H54 (cell line): Measurements from ENCODE around the gene FUT8.
A peak's percentile ranks its signal among the peaks of the same experiment; 100 is the strongest.

Experiments used
- DNase-seq: peaks from one replicate; pipeline ENCODE4 v3.0.0; 2011; ENCODE audit warnings: low spot score, mixed read lengths; ENCODE audit not compliant: insufficient read length
- FAIRE-seq: peaks from 3 replicates; lab custom pipeline; 2011; peaks lifted over from hg19 to GRCh38; lab: Jason Lieb, UNC
- POLR2A ChIP-seq: IDR thresholded peaks from 2 replicates; pipeline ENCODE4 v1.6.1; 2011; ENCODE audit warnings: low read depth, mild to moderate bottlenecking, low read length

Gene FUT8

GRCh38 chr14:65412032-65412846, at the start of gene FUT8:
Gene FUT8, plus strand, starts transcription at chr14:65412730. Its CDS starts 148,834 bp downstream, at chr14:65561564.
- TF ChIP-seq POLR2A = peak; percentile 80
- peak; percentile 94 for FAIRE-seq
- peak; percentile 84 for DNase-seq

GRCh38 chr14:65366802-65367565, 45.5 kb upstream of the FUT8 start:
- FAIRE-seq (no peak), DNase-seq (no peak)
- no peak for TF ChIP-seq POLR2A

GRCh38 chr14:65369560-65369959, 43.0 kb upstream of the FUT8 start:
- TF ChIP-seq POLR2A = no peak
- DNase-seq (no peak), FAIRE-seq (no peak)

- no peak for DNase-seq
- TF ChIP-seq POLR2A = no peak
- no peak for FAIRE-seq
These were observed 41.7 kb upstream of the FUT8 start for GRCh38 chr14:65370801-65371248.

- DNase-seq = no peak
- no peak for FAIRE-seq
- no peak for TF ChIP-seq POLR2A
These were observed 40.7 kb upstream of the FUT8 start for GRCh38 chr14:65371784-65372183.

GRCh38 chr14:65373016-65373670, 39.4 kb upstream of the FUT8 start:
- FAIRE-seq (no peak), DNase-seq (no peak)
- no peak for TF ChIP-seq POLR2A

- no peak for TF ChIP-seq POLR2A
- FAIRE-seq = no peak
- DNase-seq = no peak
These were observed 38.9 kb upstream of the FUT8 start for GRCh38 chr14:65373671-65374039.

GRCh38 chr14:65377576-65377975, 35.0 kb upstream of the FUT8 start:
- FAIRE-seq (no peak), DNase-seq (no peak)
- no peak for TF ChIP-seq POLR2A

- no peak for FAIRE-seq
- no peak for TF ChIP-seq POLR2A
- DNase-seq = no peak
These were observed 29.9 kb upstream of the FUT8 start for GRCh38 chr14:65382586-65382985.

GRCh38 chr14:65387171-65387570, 25.4 kb upstream of the FUT8 start:
- FAIRE-seq (no peak), DNase-seq (no peak)
- no peak for TF ChIP-seq POLR2A

GRCh38 chr14:65387628-65388027, 24.9 kb upstream of the FUT8 start:
- no peak for FAIRE-seq
- TF ChIP-seq POLR2A = no peak

GRCh38 chr14:65392296-65392695, 20.2 kb upstream of the FUT8 start:
- DNase-seq = no peak
- no peak for TF ChIP-seq POLR2A
- FAIRE-seq = no peak

More at GRCh38 chr14:65387628-65388027, 24.9 kb upstream of the FUT8 start:
- DNase-seq = no peak

GRCh38 chr14:65396082-65396910, 16.2 kb upstream of the FUT8 start:
- TF ChIP-seq POLR2A = no peak
- FAIRE-seq (no peak), DNase-seq (no peak)
